HepG2 (cell line): Measurements from ENCODE around the gene SPATA21.

Experiments used
- BCL6 ChIP-seq: IDR thresholded peaks from 2 replicates; pipeline ENCODE4 v1.6.1; 2016; ENCODE audit warnings: missing genetic modification reagents, missing compliant biosample characterization
- CEBPB ChIP-seq: IDR thresholded peaks from 2 replicates; pipeline ENCODE4 v1.6.1; 2011; ENCODE audit warnings: low read depth, low read length, improper control_type of control experiment, borderline replicate concordance
- NFIC ChIP-seq: IDR thresholded peaks from 2 replicates; pipeline ENCODE4 v1.6.1; 2012; ENCODE audit warnings: mild to moderate bottlenecking, low read length, inconsistent platforms
- NR3C1 ChIP-seq: sonication (generic); formaldehyde crosslinking; IDR thresholded peaks from 2 replicates; pipeline ENCODE4 v1.4.0; 2020; ENCODE audit warnings: missing genetic modification reagents
- POLR2A ChIP-seq, 2 experiments: IDR thresholded peaks; 2 replicates each; pipeline ENCODE4 v1.6.1; 2011; ENCODE audit warnings: low read depth in 2 of 2, low read length in 2 of 2, mild to moderate bottlenecking in 1 of 2, moderate library complexity in 1 of 2; ENCODE audit not compliant: insufficient read depth in 1 of 2
- PRDM10 ChIP-seq: sonication (generic); formaldehyde crosslinking; IDR thresholded peaks from 2 replicates; pipeline ENCODE4 v1.4.0; 2020; ENCODE audit warnings: low read depth, missing genetic modification reagents
- RERE ChIP-seq: IDR thresholded peaks from 2 replicates; pipeline ENCODE4 v1.6.1; 2016; ENCODE audit warnings: low read depth, missing genetic modification reagents, missing compliant biosample characterization
- ZNF292 ChIP-seq: sonication (generic); formaldehyde crosslinking; IDR thresholded peaks from 2 replicates; pipeline ENCODE4 v1.8.1; 2022; ENCODE audit warnings: mild to moderate bottlenecking, low read depth, missing genetic modification reagents, borderline replicate concordance
- ZNF580 ChIP-seq: IDR thresholded peaks from 2 replicates; pipeline ENCODE4 v1.6.1; 2016; ENCODE audit warnings: low read depth, borderline replicate concordance

GRCh38 chr1:16420424-16421118, 16.7 kb downstream of the SPATA21 start:
- TF ChIP-seq RERE (CRISPR knock-in tag): no peak
- no peak for TF ChIP-seq NR3C1 (CRISPR knock-in tag)
- no peak for TF ChIP-seq NFIC
- TF ChIP-seq BCL6: no peak
- no peak for TF ChIP-seq ZNF292
- TF ChIP-seq CEBPB: no peak
- no peak for TF ChIP-seq POLR2A (IDR thresholded peaks at IDR 0.05; ENCODE audit: insufficient read depth in 1 of 2, low read depth in 2 of 2, low read length in 2 of 2)
- no peak for TF ChIP-seq ZNF580
- no peak for TF ChIP-seq PRDM10 (CRISPR knock-in tag)
